H1 (cell line): ENCODE results near the gene MRPL11. TPM values are rescaled to one million over a fixed set of nuclear protein-coding genes. Genes with fewer than 3 reads are reported as not detected.

Source experiments
- CTCF ChIA-PET: fragments of 300-600 bp; sonication (Branson Sonifier 250); formaldehyde crosslinking; loops from one replicate; lab custom pipeline; 2021; ENCODE audit not compliant: partially characterized antibody; lab: Charles Lee
- POLR2A ChIA-PET: fragments of 300-600 bp; sonication (Branson Sonifier 250); formaldehyde crosslinking; loops from one replicate; lab custom pipeline; 2021; ENCODE audit warnings: inconsistent platforms; ENCODE audit not compliant: partially characterized antibody; lab: Charles Lee
- DNase-seq, 2 experiments: peaks; one replicate each; pipeline versions ENCODE4 v3.0.0 to v3.0.0-alpha.2; 2010 to 2022; ENCODE audit warnings: low spot score in 2 of 2, low read depth in 1 of 2, mixed read lengths in 1 of 2
- FAIRE-seq: peaks from 2 replicates; lab custom pipeline; 2011; peaks lifted over from hg19 to GRCh38; lab: Jason Lieb, UNC
- H2AFZ ChIP-seq: 2 replicates; pipeline ENCODE4 v1.8.1; 2012; ENCODE audit warnings: low read length, inconsistent platforms
- H2AK5ac ChIP-seq: 2 replicates; pipeline ENCODE4 v1.6.1; 2013; ENCODE audit warnings: low read depth, low read length
- H2BK120ac ChIP-seq: replicated peaks from 2 replicates; pipeline ENCODE3; 2013; ENCODE audit warnings: low read depth, low read length, inconsistent platforms
- H2BK12ac ChIP-seq: 2 replicates; pipeline ENCODE4 v1.6.1; 2013; ENCODE audit warnings: low read depth, low read length
- H2BK15ac ChIP-seq: 2 replicates; pipeline ENCODE4 v1.6.1; 2013; ENCODE audit warnings: low read length
- H2BK20ac ChIP-seq: 2 replicates; pipeline ENCODE4 v1.6.1; 2013; ENCODE audit warnings: low read length
- H2BK5ac ChIP-seq: 2 replicates; pipeline ENCODE4 v1.6.1; 2013; ENCODE audit warnings: low read depth, low read length
- H3K14ac ChIP-seq: 2 replicates; pipeline ENCODE4 v1.6.1; 2013; ENCODE audit warnings: inconsistent platforms; ENCODE audit not compliant: insufficient read length
- H3K18ac ChIP-seq: 2 replicates; pipeline ENCODE4 v1.6.1; 2013; ENCODE audit warnings: low read length; ENCODE audit errors: extremely low read depth
- H3K23ac ChIP-seq: 2 replicates; pipeline ENCODE4 v1.6.1; 2013; ENCODE audit warnings: inconsistent platforms; ENCODE audit not compliant: insufficient read length
- H3K23me2 ChIP-seq: 2 replicates; pipeline ENCODE4 v1.6.1; 2013; ENCODE audit warnings: low read depth, low read length
- H3K27ac ChIP-seq: 2 replicates; pipeline ENCODE4 v1.6.1; 2011; ENCODE audit warnings: low read depth, low read length, inconsistent platforms
- H3K27me3 ChIP-seq, 4 experiments: replicated peaks in 1 of 4; 1 replicate in 1 of 4; 2 replicates in 3 of 4; pipeline versions ENCODE4 v1.6.1 to v1.8.1; 2011 to 2013; ENCODE audit warnings: low read length in 3 of 4, mild to moderate bottlenecking in 3 of 4, inconsistent platforms in 2 of 4, mixed read lengths in 2 of 4, moderate library complexity in 1 of 4; ENCODE audit not compliant: control insufficient read depth in 3 of 4, insufficient read depth in 3 of 4; ENCODE audit errors: extremely low read depth in 1 of 4
- H3K36me3 ChIP-seq, 4 experiments: 2 replicates each; pipeline versions ENCODE4 v1.6.1 to v1.8.1; 2011 to 2013; ENCODE audit warnings: mild to moderate bottlenecking in 4 of 4, low read length in 3 of 4, moderate library complexity in 2 of 4, control low read depth in 1 of 4, inconsistent platforms in 1 of 4; ENCODE audit not compliant: insufficient read depth in 4 of 4, control insufficient read depth in 2 of 4
- H3K4ac ChIP-seq: replicated peaks from 2 replicates; pipeline ENCODE3; 2013; ENCODE audit warnings: low read length, low read depth, mixed read lengths, inconsistent platforms; ENCODE audit not compliant: insufficient read length
- H3K4me1 ChIP-seq, 4 experiments: replicated peaks in 1 of 4; 1 replicate in 1 of 4; 2 replicates in 3 of 4; pipeline versions ENCODE4 v1.6.1 to v1.8.1; 2011 to 2013; ENCODE audit warnings: low read length in 3 of 4, inconsistent platforms in 2 of 4, mixed read lengths in 1 of 4; ENCODE audit not compliant: insufficient read depth in 4 of 4, control insufficient read depth in 3 of 4
- H3K4me2 ChIP-seq, 2 experiments: 2 replicates each; pipeline versions ENCODE4 v1.6.1 to v1.8.1; 2011 to 2013; ENCODE audit warnings: low read depth in 2 of 2, low read length in 2 of 2, control low read depth in 1 of 2, inconsistent platforms in 1 of 2, mild to moderate bottlenecking in 1 of 2; ENCODE audit not compliant: insufficient read depth in 1 of 2
- H3K4me3 ChIP-seq, 4 experiments: fragments of 200-600, 300-600 bp in 1 of 4; sonication (generic), shearing (Covaris generic), sonication (Bioruptor Twin) in 1 of 4; 2 replicates each; pipeline versions ENCODE4 v1.5.1 to v1.8.1; 2011 to 2016; ENCODE audit warnings: low read length in 4 of 4, low read depth in 3 of 4, control low read depth in 2 of 4, inconsistent platforms in 2 of 4, mild to moderate bottlenecking in 2 of 4, mixed read lengths in 1 of 4, moderate library complexity in 1 of 4; ENCODE audit not compliant: insufficient read depth in 2 of 4; ENCODE audit errors: extremely low read depth in 1 of 4
- H3K56ac ChIP-seq: replicated peaks from 2 replicates; pipeline ENCODE3; 2013; ENCODE audit warnings: low read depth, mild to moderate bottlenecking, mixed read lengths, low read length, inconsistent platforms; ENCODE audit not compliant: insufficient read length
- H3K79me1 ChIP-seq: 2 replicates; pipeline ENCODE4 v1.6.1; 2013; ENCODE audit warnings: low read depth, low read length, control low read depth
- H3K79me2 ChIP-seq, 2 experiments: 2 replicates each; pipeline versions ENCODE4 v1.6.1 to v1.8.1; 2012 to 2013; ENCODE audit warnings: low read length in 2 of 2, mild to moderate bottlenecking in 2 of 2, inconsistent platforms in 1 of 2; ENCODE audit not compliant: insufficient read depth in 2 of 2, control insufficient read depth in 1 of 2
- H3K9ac ChIP-seq, 4 experiments: replicated peaks in 1 of 4; 1 replicate in 1 of 4; 2 replicates in 3 of 4; pipeline versions ENCODE4 v1.6.1 to v1.8.1; 2011 to 2013; ENCODE audit warnings: low read depth in 3 of 4, low read length in 3 of 4, control low read depth in 2 of 4, mild to moderate bottlenecking in 2 of 4, moderate library complexity in 2 of 4, inconsistent platforms in 1 of 4; ENCODE audit errors: extremely low read depth in 1 of 4
- H3K9me3 ChIP-seq, 2 experiments: 2 replicates each; pipeline versions ENCODE4 v1.6.1 to v1.8.1; 2012 to 2013; ENCODE audit warnings: mild to moderate bottlenecking in 2 of 2, moderate library complexity in 2 of 2, control low read depth in 1 of 2, inconsistent platforms in 1 of 2, low read depth in 1 of 2, low read length in 1 of 2, mixed read lengths in 1 of 2; ENCODE audit not compliant: insufficient read depth in 2 of 2
- H4K20me1 ChIP-seq, 2 experiments: replicated peaks in 1 of 2; 2 replicates each; pipeline versions ENCODE3 to v1.8.1; 2011 to 2013; ENCODE audit warnings: inconsistent platforms in 2 of 2, low read length in 2 of 2, mild to moderate bottlenecking in 1 of 2; ENCODE audit not compliant: insufficient read depth in 2 of 2, control insufficient read depth in 1 of 2
- H4K5ac ChIP-seq: 2 replicates; pipeline ENCODE4 v1.6.1; 2013; ENCODE audit warnings: low read length, low read depth, mixed read lengths, inconsistent platforms; ENCODE audit not compliant: insufficient read length
- H4K8ac ChIP-seq: 2 replicates; pipeline ENCODE4 v1.8.0; 2013; ENCODE audit warnings: mild to moderate bottlenecking, moderate library complexity, low read length, inconsistent platforms; ENCODE audit not compliant: insufficient read depth; ENCODE audit errors: extremely low read depth
- H4K91ac ChIP-seq: replicated peaks from 2 replicates; pipeline ENCODE3; 2013; ENCODE audit warnings: low read length, mixed read lengths, inconsistent platforms; ENCODE audit not compliant: insufficient read length
- CTBP2 ChIP-seq: IDR thresholded peaks from 2 replicates; pipeline ENCODE4 v1.7.0; 2011; ENCODE audit warnings: borderline replicate concordance, mild to moderate bottlenecking, moderate library complexity, mixed read lengths, low read length; ENCODE audit not compliant: insufficient read depth, insufficient read length
- GTF2F1 ChIP-seq: IDR thresholded peaks from 2 replicates; pipeline ENCODE4 v1.6.1; 2012; ENCODE audit warnings: low read depth, low read length, improper control_type of control experiment, borderline replicate concordance
- JUND ChIP-seq: IDR thresholded peaks from 2 replicates; pipeline ENCODE4 v1.6.1; 2011; ENCODE audit warnings: mild to moderate bottlenecking, improper control_type of control experiment, low read length
- KDM1A ChIP-seq: fragments of 200-600, 300-600 bp; sonication (generic); IDR thresholded peaks from 2 replicates; pipeline ENCODE4 v1.7.1; 2016; ENCODE audit warnings: mild to moderate bottlenecking, low read length, borderline replicate concordance
- MAFK ChIP-seq: IDR thresholded peaks from 2 replicates; pipeline ENCODE4 v1.6.1; 2012; ENCODE audit warnings: low read depth, mild to moderate bottlenecking, improper control_type of control experiment, low read length
- POLR2A ChIP-seq, 2 experiments: IDR thresholded peaks; 1 replicate in 1 of 2; 2 replicates in 1 of 2; pipeline ENCODE4 v1.6.1; 2011; ENCODE audit warnings: low read depth in 2 of 2, low read length in 2 of 2, mild to moderate bottlenecking in 2 of 2; ENCODE audit errors: control extremely low read depth in 1 of 2
- RAD21 ChIP-seq, 2 experiments: IDR thresholded peaks in 1 of 2; conservative IDR thresholded peaks in 1 of 2; 2 replicates each; pipeline ENCODE4 v1.6.1; 2011; ENCODE audit warnings: low read depth in 2 of 2, low read length in 2 of 2, improper control_type of control experiment in 1 of 2, inconsistent platforms in 1 of 2, mild to moderate bottlenecking in 1 of 2, moderate library complexity in 1 of 2
- RNF2 ChIP-seq: fragments of 200-900, 300-1000 bp; sonication (generic); IDR thresholded peaks from 2 replicates; pipeline ENCODE4 v1.7.1; 2016; ENCODE audit warnings: borderline replicate concordance, low read depth, mild to moderate bottlenecking, antibody characterized with exemption, low read length; ENCODE audit not compliant: poor library complexity, severe bottlenecking; ENCODE audit errors: missing control alignments
- RXRA ChIP-seq: IDR thresholded peaks from 2 replicates; pipeline ENCODE4 v1.6.1; 2011; ENCODE audit warnings: low read depth, mild to moderate bottlenecking, low read length, moderate library complexity; ENCODE audit not compliant: insufficient read depth
- SP1 ChIP-seq: IDR thresholded peaks from 2 replicates; pipeline ENCODE4 v1.6.1; 2011; ENCODE audit warnings: low read depth, low read length
- SP4 ChIP-seq: IDR thresholded peaks from 2 replicates; pipeline ENCODE4 v1.6.1; 2012; ENCODE audit warnings: low read length, inconsistent platforms
- SRF ChIP-seq: IDR thresholded peaks from 2 replicates; pipeline ENCODE4 v1.6.1; 2011; ENCODE audit warnings: mild to moderate bottlenecking, low read depth, low read length, moderate library complexity
- SUZ12 ChIP-seq: fragments of 200-600 bp; sonication (generic); IDR thresholded peaks from 2 replicates; pipeline ENCODE4 v1.6.1; 2012; ENCODE audit warnings: mild to moderate bottlenecking, inconsistent platforms, low read length, moderate library complexity, mixed read lengths
- TCF12 ChIP-seq: IDR thresholded peaks from 2 replicates; pipeline ENCODE4 v1.6.1; 2011; ENCODE audit warnings: low read depth, mild to moderate bottlenecking, low read length
- ZNF274 ChIP-seq: IDR thresholded peaks from 2 replicates; pipeline ENCODE4 v1.7.0; 2012; ENCODE audit warnings: low read length, borderline replicate concordance; ENCODE audit errors: extremely low read depth
- WGBS, 2 experiments: shearing (Covaris generic) in 1 of 2; methylation state at CpG; one replicate each; pipeline versions ENCODE4 v1.1.6 to v1.1.7; 2013 to 2015; ENCODE audit warnings: low lambda C conversion rate in 2 of 2, mixed read lengths in 2 of 2, inconsistent platforms in 1 of 2, low coverage in 1 of 2, missing lambda C conversion rate in 1 of 2; ENCODE audit not compliant: insufficient replicate concordance in 2 of 2, insufficient coverage in 1 of 2, insufficient read length in 1 of 2; ENCODE audit errors: extremely low coverage in 1 of 2, missing lambda C conversion rate in 1 of 2; 5-methylcytosine and 5-hydroxymethylcytosine counted together
- polyA plus RNA-seq, 7 experiments: library from polyadenylated mRNA; depleted of rRNA in 3 of 7; stranded (reverse) in 5 of 7; unstranded in 2 of 7; fragments of >200 nt in 5 of 7; fragments of 200-250 nt in 2 of 7; gene quantifications; 1 replicate in 5 of 7; 2 replicates in 1 of 7; 4 replicates in 1 of 7; pipeline versions ENCODE4 v1.2.1 to v1.2.3, GENCODE V29; 2011 to 2013; ENCODE audit warnings: missing spikeins in 2 of 7, mixed read lengths in 2 of 7
- total RNA-seq: library from RNA; stranded (reverse); fragmentation: NEBNext Ultra II Directional; extraction: Animal tissue kit (Norgen Biotek cat#: 25700); gene quantifications from 2 replicates; pipeline ENCODE4 v1.2.1, GENCODE V29; 2021

The MRPL11 gene
- total and polyA plus RNA-seq, 2 of the 8 experiments (the other 6 are each of a cell fraction or from before 2014, with no cell fraction given) = 105 to 141 TPM

DNA sequence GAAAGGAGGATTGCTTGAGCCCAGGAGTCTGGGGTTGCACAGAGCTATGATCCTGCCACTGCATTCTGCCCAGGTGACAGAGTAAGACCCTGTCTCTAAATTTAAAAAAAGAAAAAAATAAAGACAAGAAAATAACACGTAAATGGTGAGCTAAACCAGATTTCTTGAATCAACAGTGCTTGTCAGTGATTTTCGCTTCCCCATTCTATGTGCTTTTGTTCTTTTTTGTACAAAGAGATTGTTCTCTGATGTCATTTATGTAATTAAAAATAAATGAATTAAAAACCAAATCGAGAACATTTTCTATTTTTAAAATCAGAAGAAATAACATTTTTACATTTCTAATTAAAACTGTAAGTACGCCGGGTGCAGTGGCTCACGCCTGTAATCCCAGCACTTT lies 47.3 kb downstream of the MRPL11 start:
- Histone ChIP-seq H4K91ac (no peak overlapping the region), H3K14ac (no peak overlapping the region), H4K8ac (no peak overlapping the region), H3K9ac (no peak overlapping the region), H2BK15ac (no peak overlapping the region), H4K20me1 (no peaks in the 10 kb centered on the region), H3K56ac (no peak overlapping the region), H3K18ac (no peak overlapping the region), H3K27me3 (no peaks in the 10 kb centered on the region), H3K4me1 (no peaks in the 10 kb centered on the region), H3K9me3 (no peaks in the 10 kb centered on the region), H3K36me3 (no peaks in the 10 kb centered on the region), H3K4me3 (no peak overlapping the region), H2BK120ac (no peak overlapping the region), H3K4me2 (no peak overlapping the region), H2BK20ac (no peak overlapping the region), H3K23ac (no peak overlapping the region), H3K79me1 (no peaks in the 10 kb centered on the region), H3K79me2 (no peaks in the 10 kb centered on the region), H2AFZ (no peak overlapping the region), H2AK5ac (no peak overlapping the region), H2BK12ac (no peak overlapping the region), H2BK5ac (no peak overlapping the region), H3K4ac (no peak overlapping the region), H4K5ac (no peak overlapping the region), H3K23me2 (no peaks in the 10 kb centered on the region), H3K27ac (no peak overlapping the region)
- ChIA-PET CTCF (interaction anchor here (0.6 to 8.6 kb wide), 6 partner anchors 8 to 56 kb away, joined by 3 to 100 read pairs (median 9); partner anchors contain the start of gene RIN1), POLR2A (no interaction called here)
- DNase-seq (no peak), FAIRE-seq (no peak)
- 87% methylated on average over 6 of the region's 6 CpGs; no CpG with 5 or more reads in 1 of the 2 experiments for WGBS, 2 experiments
- TF ChIP-seq SP1 (no peak), KDM1A (no peak), CTBP2 (no peak), SUZ12 (no peak), MAFK (no peak), JUND (no peak), POLR2A (IDR thresholded peaks at IDR 0.05; ENCODE audit: control extremely low read depth in 1 of 2, low read depth in 2 of 2, low read length in 2 of 2) (no peak), TCF12 (no peak), RAD21 (IDR thresholded peaks at IDR 0.05 in 1 of 2, conservative IDR thresholded peaks at IDR 0.05 in 1 of 2; ENCODE audit: low read depth in 2 of 2, low read length in 2 of 2) (no peak), SP4 (no peak), RNF2 (no peak), ZNF274 (no peak), SRF (no peak), GTF2F1 (no peak), RXRA (no peak)
